Daoy (cell line): ENCODE results near the gene GPC6. TPM values are rescaled to one million over a fixed set of nuclear protein-coding genes. Genes with fewer than 3 reads are reported as not detected.

Source experiments
- DNase-seq: peaks from one replicate; pipeline ENCODE4 v3.0.0-alpha.2; 2015; ENCODE audit warnings: low read depth
- total RNA-seq: library from RNA; depleted of rRNA; stranded (reverse); fragments of >200 nt; shearing (Covaris generic); gene quantifications from 2 replicates; pipeline ENCODE4 v1.2.3, GENCODE V29; 2014

The GPC6 gene
- total RNA-seq, 1 experiment from 2014 or later = 1.1 TPM

DNA sequence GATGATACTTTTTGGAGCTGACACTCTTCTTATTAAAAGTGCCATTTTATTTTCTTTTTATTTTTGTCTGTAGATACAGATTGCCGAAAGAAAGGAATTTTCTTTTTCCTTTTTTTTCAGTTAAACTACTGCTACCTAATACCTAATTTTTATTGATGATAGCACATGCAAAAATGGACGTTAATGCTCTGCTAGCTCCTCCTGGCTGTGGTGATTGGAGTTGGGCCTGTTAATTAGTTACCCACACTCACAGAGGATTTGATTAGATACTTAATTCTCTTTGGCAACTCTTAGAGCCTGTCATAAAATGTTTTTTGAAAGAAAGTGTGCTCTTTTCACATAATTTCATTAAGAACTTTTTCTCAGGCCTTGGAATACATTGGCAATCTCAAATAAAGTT, 886.1 kb downstream of the GPC6 start:
- DNase-seq = no peak

DNA sequence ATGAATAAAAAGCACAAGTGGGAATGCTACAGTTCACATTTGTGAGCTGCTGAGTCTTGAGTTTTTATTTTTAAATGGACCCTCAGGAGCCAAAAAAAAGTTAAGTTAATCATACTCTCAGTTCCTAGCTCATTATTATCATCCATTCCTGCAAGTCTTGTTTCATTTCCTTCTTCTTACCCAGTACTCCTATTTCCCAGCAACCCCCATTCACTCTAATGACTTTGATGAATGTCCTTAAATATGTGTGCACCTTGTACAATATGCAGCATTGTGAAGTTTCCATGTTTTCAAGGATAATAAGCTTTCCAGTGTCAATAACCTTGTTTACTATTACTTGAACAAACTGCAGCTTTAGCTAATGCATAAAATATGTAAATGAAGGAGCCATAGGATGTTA, 886.6 kb downstream of the GPC6 start:
- DNase-seq = no peak

DNA sequence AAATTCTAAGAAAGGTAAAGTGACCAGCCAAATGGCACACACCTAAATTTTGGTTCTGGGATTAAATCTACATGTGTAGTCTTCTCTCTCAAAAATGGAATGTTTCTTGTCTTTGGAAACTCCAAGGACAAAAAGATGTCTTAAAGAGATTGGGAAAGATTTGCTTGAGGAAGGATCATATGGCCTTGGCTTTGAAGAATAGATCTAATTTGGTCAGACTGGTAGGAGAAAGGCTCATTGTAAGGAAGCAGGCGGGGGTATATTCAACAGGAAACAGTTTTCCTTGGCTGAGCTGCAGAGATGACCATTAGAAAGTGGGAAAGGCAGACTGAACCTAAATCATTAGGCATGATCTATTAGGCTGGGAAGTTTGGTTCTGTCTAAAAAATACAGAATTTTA, 887.6 kb downstream of the GPC6 start:
- DNase-seq = no peak

DNA sequence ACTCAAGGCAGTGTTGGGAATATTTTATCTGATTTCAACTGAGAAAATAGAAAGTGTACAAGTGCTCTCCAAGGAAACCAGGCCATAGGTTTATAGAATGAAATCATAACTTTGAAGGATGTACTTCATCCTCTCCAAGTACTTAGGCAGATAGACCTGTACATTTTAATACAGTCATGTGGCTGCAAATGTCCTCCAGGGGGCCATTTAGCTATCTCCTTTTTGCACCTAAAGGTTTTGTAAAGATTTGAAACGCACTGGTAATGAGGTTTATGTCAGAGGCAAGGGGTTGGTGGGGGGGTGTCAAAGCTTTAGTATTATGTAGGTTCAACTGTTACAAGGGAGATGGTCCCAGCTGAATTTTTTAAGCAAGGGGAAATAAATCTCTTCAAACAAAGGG, 888.4 kb downstream of the GPC6 start:
- DNase-seq = no peak

DNA sequence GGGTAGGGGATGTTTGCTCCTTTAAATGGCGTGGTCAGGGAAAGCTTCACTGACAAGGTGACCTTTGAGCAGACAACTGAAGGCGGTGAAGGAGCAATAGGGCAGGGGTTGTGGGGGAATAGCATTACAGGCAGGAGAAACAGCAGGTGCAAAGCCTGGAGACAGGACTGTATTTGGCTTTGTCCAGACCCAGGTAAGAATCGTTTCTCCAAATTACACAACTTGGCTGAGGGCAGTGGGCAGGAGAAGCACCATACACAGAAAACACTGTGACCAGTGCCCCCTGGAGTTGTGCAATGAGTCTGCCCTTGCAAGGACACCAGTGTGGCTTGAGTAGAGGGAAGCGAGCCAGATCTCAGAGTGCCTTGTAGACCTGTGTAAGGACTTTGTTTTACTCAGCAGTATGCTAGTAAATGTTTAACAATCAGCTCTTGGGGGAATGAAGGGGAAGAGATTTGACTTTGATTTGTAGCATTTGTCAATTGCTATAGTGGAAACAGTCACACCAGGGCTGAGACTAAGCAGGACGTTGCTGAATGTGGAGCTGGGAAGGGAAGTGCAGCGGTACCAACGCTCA, 892.8 kb downstream of the GPC6 start:
- DNase-seq = no peak

DNA sequence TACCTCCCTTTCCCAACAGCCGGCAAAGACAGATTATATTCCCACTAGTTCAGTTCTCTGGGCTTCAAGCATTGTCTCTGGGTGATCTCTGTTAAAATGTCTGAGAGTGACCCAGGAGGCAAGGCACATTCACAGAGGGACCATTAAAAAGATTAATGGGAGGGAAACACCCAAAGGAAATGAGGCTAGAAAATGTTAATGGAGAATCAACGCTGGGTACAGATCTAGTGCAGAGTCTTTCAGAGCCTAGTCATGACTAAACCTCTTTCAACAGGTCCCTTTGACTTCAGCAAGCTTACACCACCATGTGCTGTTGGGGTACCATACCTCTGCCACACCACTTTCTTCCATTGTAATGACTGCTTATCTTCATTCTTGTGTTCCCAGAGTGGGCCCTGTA, 894.3 kb downstream of the GPC6 start:
- no peak for DNase-seq

DNA sequence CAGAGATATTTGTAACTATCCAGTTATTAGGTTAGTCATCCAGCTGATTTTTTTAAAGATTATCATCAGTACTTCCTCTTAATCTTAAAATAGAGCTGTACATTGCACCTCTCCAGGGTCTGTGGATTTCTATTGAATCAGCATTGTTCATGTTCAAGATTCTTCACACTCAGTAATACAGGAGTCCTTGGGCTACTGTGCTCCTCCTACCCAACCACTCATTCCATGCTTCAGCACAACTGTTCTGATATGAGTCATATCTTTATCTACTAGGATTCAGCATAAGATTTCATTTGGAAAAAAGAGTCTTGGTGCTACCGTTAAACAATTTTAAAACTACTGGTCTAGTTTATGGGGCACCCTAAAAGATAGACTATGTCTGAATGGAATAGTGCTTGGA, 895.1 kb downstream of the GPC6 start:
- DNase-seq = peak; percentile 55

DNA sequence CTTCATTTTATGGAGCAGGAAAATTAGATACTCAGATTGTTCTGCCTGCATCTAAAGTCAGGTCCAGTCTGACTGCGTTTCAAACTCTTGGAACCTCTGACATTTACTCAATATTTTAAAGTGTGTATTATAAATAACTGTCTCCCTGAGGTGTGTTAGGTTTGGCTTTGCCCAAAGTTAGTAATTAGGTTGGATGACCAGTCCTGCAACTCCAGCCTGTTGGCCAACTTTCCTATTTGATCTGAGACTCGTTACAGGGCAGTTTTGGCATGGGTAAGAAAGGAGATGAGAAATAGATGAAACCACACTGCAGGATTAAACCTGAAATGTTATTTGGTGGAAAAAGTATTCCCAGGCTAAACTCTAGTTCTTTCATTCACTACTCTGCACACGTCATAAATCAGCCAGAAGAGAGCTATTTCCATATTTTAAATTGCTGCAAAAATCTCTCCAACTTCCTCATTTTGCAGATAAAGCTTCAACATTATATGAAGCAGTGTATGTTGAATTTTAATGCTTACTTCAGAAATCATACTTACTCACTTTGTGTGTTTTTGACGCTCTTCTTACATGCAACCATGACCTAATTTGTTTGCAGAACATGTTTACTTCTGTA, 895.8 kb downstream of the GPC6 start:
- no peak for DNase-seq

DNA sequence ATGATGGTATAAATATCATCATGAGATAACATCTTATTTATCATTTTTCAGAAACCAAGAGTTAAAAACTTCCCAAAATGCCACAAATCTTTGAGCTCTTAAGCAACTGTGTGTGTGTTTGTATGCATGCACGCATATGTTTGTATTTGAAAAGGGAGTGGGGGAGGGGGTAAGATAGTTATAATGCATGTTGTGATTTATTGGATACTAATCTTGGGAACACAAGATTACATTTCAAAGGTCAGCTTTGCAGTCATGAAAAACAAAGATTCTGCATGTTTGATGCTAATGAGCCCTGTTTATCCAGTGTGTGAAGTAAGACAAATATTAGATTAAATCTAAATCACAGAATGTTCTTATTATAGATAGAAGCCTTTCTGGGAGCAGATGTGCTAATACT, 897.0 kb downstream of the GPC6 start:
- no peak for DNase-seq

DNA sequence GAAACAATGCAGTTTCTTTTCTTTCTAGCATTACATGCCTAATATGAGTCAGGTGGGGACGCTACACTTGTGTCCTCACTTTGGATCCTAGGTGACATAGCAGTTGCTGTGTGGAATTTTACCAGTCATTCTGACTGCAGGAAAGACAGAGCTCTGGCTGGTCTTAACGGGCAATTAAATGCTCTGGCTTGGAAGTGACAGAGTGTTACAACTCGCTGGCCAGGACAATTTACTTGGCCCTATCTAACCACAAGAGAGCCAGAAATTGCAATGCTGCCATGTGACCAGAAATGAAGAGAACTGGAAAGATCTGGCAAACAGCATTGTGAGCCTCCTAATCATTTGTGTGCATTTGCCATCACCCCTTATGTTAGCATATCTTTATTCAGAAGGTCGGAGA, 901.8 kb downstream of the GPC6 start:
- no peak for DNase-seq

DNA sequence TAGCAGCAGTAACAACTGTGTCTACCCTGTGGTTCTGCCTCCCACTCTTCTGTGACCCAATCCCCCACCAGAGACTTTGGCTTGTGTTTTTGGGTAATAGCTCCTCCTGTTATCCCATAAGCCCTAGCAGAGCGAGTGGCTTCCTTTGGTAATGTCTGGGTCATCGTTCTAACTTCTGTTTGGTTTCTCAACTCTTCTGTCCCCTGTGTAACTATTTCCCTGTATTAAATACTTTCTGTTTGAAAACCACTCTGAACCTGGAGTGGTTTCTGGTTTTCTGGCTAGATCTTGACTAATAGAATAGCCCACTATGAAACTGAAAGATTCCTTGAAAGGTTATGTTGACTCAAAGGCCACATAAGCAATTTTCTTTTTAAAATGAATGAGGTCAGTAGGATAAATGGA, 902.9 kb downstream of the GPC6 start:
- no peak for DNase-seq

DNA sequence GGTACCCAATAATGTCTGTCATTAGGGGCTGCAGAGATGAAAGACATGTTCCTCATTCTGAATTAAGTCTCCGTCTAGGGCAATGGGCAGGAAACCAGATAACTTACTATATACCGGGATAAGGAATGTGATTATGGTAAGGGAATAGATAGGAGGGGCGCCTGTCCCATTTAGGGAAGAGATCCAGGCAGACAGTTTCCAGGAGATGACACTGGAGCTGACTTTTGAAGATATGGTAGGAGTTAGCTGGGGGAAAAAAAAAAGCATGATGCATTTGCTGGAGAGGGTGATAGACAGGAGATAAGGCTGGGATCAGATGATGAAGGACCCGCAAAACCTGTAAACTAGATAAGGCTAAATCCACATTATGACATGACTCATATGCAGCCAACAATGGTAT, 912.2 kb downstream of the GPC6 start:
- no peak for DNase-seq

DNA sequence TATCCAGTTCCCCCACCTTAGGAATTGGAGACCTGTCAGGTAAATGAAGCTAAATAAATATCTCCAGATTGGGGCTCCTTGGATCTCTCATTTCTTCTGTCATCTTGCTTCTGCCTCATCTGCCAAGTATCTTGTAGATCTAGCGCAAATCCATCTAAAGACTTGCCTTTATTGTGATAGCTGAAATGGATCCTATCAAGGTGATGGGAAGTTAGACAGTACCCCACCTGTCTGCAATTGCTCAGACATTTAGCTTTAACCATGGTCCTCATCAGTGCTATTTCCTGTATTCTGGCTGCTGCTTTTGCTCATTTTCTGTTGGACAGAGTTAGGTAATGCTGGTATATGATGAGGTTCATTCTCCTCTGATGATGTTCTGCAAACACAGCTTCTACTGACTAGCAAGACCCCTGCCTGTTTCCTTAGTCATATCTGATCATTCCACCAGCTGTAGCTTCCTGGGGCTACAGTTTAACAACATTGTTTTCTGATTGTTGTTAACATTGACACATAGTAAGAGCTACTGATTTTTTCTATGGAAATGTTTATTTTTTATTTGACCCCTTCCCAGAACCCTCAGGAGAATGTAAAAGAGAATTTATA, 912.9 kb downstream of the GPC6 start:
- no peak for DNase-seq

DNA sequence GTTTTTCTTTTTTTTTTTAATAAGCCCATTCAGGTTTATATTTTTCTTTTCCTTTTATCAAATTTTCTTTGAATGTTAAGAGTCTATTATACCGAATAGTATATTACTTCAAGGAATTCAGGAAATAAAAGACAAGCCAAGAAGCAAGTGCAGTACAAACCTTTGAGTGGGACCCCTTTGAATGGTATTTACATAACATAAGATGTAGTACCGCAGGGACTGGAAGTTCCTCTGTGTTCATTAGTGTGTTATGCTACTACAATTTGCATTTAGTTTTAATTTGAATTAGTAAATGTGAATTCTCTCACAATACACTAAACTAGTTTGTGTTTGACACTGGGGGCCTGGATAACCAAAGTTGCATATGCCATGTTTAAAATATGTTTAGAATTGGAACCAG, 913.4 kb downstream of the GPC6 start:
- no peak for DNase-seq

DNA sequence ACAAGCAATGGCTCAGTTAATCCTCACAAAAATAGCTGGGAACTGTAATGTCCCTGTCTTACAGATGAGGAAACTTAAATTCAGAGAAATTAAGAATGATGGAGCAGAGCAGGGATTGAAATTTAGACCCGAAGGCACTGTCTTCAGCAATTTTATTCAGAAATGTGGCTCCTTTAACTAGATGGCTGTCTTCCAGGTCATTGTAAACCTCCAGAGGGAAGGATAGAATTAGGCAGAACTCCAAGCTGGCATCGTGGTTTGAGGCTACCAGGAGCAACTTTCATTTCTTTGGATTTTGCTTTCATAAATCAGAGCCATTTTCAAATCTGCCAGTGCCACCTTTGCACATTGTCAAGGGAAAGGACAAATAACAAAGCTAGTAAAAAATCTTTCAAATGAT, 913.9 kb downstream of the GPC6 start:
- DNase-seq = no peak

DNA sequence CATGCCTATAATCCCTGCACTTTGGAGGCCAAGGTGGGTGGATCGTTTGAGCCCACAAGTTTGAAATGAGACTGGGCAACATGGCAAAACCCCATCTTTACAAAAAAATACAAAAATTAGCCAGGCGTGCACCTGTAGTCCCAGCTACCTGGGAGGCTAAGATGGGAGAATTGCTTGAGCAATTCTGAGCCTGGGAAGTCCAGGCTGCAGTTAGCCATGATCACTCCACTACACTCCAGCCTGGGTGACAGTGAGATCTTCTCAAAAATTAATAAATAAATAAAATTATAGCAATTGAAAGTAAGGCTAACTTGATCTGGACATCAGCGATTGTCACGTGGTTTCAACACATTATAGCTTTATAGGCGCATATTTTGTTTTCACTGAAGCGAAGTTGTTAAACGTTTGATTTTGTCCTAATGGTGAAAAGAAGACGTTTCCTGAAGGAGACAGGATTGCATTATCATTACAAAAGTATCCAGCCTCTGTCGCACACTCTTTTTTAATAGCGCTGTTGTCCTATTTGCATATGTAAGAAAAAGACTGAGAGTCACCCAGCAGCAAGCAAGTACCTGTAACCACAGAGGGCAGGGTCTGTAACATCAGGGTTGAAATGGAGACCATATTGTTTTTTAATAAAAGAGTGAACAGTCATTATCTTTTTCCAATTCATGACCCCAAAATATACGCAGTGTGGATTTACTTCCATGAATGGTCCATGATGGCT, 917.2 kb downstream of the GPC6 start:
- DNase-seq = no peak

DNA sequence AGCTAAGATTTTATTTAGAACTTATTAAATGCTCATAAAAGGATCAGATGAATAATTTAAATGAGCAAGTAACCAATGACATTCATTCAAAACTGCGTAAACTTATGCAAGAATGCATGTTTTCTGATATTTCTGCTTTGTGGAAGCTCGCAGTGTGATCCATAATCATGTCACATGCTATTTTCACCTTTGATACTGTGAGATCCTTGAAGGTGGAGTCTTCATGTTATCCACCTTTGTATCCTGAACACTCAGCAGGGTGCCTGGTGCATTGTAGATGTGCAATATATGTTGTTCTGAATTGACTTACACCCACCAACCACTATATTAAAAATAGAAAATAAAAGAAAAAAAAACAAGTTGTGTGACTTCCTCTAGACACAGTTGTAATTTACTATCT, 919.4 kb downstream of the GPC6 start:
- no peak for DNase-seq

DNA sequence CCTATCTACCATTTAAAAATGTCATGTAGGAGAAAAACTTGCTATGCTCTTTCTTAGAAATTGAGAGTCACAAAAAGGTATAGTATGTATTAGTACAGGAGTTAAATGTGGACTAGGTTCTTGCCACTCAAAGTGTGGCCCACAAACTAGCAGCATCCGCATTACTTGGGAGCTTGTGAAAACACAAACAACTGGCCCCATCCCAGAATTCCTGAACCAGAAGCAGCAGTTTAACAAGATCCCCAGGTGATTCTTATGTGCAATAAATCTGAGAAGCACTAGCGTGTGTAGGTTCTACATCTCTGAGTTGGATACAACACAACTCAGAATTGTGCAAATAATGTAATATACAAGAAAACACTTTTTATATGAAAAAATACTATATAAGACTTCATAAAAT, 927.0 kb downstream of the GPC6 start:
- DNase-seq = no peak

DNA sequence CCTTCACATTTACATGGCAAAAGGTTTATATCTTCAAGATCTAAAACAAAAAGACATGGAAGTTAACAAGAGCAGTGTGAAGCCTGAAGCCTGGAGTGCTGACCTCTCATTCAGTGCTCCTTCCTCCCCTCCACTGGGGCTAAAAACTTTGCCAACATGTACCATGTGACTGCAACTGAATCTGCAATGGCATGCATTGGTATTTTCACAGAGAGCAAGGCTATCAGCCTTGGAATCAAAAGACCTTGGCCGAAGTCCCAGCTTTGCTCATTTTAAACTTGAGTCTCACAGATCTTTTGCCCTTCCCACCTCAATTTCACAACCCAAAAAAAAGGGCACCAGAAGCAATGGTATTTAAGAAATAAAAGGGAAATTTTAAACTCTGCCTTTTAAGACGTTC, 927.8 kb downstream of the GPC6 start:
- peak; percentile 4 for DNase-seq

DNA sequence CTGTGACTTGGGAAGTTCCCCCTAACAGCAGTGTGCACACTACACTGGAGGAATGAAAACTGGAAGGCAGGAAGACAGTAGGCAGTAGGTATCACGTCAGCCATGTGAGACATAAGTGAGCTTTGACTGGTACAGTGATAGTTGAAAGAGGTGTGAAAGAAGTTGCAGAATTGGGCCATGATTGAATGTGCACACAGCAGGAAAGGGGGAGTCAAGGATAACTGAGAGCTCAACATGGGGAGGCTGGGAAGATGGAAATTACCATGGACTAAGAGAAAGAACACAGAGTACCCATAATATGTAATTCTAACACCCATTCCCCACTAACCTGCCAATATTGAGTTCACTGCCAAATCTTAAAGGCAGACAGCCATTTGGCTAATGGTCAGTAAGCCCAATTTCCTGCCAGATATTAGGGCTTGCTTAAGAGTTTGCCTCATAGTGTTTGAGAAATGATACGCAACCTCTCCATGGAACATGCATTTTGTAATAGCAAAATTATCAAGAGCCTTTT, 931.2 kb downstream of the GPC6 start:
- no peak for DNase-seq

DNA sequence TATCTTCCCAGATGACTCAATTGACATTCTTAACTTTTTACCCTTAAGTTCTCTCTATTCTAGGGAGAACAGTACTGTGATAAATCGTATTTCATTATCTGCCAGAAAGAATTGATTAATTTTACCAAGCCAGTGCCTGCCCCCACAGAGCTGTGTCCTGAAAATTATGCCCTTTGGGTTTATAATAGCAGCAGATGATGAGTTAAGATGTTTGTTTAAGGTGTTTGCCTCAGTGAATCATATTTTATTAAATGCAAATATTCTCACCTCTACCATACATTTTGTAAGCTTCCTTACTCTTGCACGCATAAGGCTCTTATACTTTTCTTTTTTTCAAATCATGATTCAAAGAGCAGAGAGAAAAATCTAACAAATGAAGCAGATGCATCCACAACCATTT, 934.3 kb downstream of the GPC6 start:
- DNase-seq = no peak

DNA sequence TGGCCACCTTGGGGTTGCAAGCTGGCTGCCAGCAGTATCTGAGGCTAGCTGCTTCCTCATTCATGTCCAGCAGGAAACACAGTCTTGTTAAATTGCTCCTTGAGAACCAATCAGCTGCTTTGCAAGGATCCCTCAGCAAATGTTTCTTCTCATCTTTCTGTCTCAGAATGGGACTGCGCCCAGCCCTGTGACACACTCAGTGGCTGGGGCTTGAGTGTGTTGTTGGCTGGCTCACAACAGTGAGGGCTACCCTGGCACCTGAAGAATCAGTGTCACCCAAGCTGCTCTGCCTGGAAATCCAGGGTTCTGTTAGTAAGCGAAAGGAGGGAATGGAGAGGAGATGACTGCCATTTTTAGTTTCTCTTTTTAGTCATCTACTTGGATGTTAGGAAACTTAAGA, 935.7 kb downstream of the GPC6 start:
- no peak for DNase-seq

DNA sequence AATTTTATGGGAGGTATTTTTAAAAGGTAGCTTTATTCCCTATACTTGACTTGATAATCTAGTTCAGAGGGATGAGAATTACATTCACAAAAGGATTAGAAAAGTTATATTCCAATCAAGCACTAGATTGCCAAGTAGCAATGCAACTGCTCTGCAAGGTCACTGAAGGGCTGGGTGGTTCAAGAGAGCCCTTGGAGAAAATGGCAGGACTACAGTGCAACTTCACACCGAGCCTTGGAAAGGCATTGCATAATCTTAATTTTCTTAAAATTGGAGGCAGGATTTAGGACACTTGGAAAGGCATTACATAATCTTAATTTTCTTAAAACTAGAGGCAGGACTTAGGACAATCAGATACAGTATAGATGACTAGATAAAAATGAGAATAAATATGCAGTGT, 936.9 kb downstream of the GPC6 start:
- DNase-seq = no peak
